GM21529 (cell line): Measurements from ENCODE around the gene JAKMIP1.
"Not testable (repeated sequence)": the region's sequence is repeated elsewhere in the genome, so short reads cannot be mapped to it uniquely, and the experiment has no call there.

Source experiments
- ATAC-seq: cut with Tn5 transposase; IDR thresholded peaks from one replicate; pipeline ENCODE4 v1.9.1; 2021; ENCODE audit not compliant: unreplicated experiment

JAKMIP1 gene

GRCh38 chr4:6229671-6230501, 29.5 kb upstream of the JAKMIP1 start:
- ATAC-seq, result no peak

GRCh38 chr4:6229095-6229494, 28.7 kb upstream of the JAKMIP1 start:
- no peak for ATAC-seq

GRCh38 chr4:6228158-6229067, 28.1 kb upstream of the JAKMIP1 start:
- no peak for ATAC-seq

- ATAC-seq, result no peak
Measured at GRCh38 chr4:6227412-6228157, 27.2 kb upstream of the JAKMIP1 start.

- ATAC-seq, result no peak
Measured at GRCh38 chr4:6226506-6226905, 26.2 kb upstream of the JAKMIP1 start.

GRCh38 chr4:6225469-6225868, 25.1 kb upstream of the JAKMIP1 start:
- ATAC-seq, result no peak

GRCh38 chr4:6224735-6225134, 24.4 kb upstream of the JAKMIP1 start:
- no peak for ATAC-seq

GRCh38 chr4:6222761-6223292, 22.5 kb upstream of the JAKMIP1 start:
- ATAC-seq, result no peak

GRCh38 chr4:6221851-6222760, 21.8 kb upstream of the JAKMIP1 start:
- no peak for ATAC-seq

GRCh38 chr4:6221301-6221850, 21.0 kb upstream of the JAKMIP1 start:
- ATAC-seq, result no peak

GRCh38 chr4:6217716-6218381, 17.5 kb upstream of the JAKMIP1 start:
- peak; percentile 96 for ATAC-seq

- no peak for ATAC-seq
Measured at GRCh38 chr4:6216588-6216987, 16.2 kb upstream of the JAKMIP1 start.

- no peak for ATAC-seq
Measured at GRCh38 chr4:6209921-6210320, 9.6 kb upstream of the JAKMIP1 start.

- ATAC-seq, result not testable (repeated sequence)
Measured at GRCh38 chr4:6209291-6209690, 8.9 kb upstream of the JAKMIP1 start.

GRCh38 chr4:6208416-6208815, 8.1 kb upstream of the JAKMIP1 start:
- no peak for ATAC-seq

GRCh38 chr4:6207602-6208001, 7.3 kb upstream of the JAKMIP1 start:
- no peak for ATAC-seq

- no peak for ATAC-seq
Measured at GRCh38 chr4:6206771-6207290, 6.5 kb upstream of the JAKMIP1 start.

- ATAC-seq, result no peak
Measured at GRCh38 chr4:6205973-6206372, 5.6 kb upstream of the JAKMIP1 start.

- no peak for ATAC-seq
Measured at GRCh38 chr4:6205567-6205931, 5.2 kb upstream of the JAKMIP1 start.
